ENCODE measurements around the gene C6orf47.

C6orf47 gene

GRCh38 chr6:31609519-31610406 is 50.8 kb downstream of the C6orf47 start:
- DNase-seq, result no peak
